CD4-positive, CD25-positive, alpha-beta regulatory T cell (primary cell): Measurements from ENCODE around the gene SLC45A2. TPM values are rescaled to one million over a fixed set of nuclear protein-coding genes. Genes with fewer than 3 reads are reported as not detected.
"Not testable (repeated sequence)": the region's sequence is repeated elsewhere in the genome, so short reads cannot be mapped to it uniquely, and the experiment has no call there.

ENCODE experiments used
- ATAC-seq, 2 donors: fragments of 150-1000 bp; cut with Tn5 transposase; one replicate each; pipeline ENCODE4 v1.10.0; 2021; ENCODE audit warnings: low read depth in 2 of 2, moderate number of reproducible peaks in 2 of 2, moderate library complexity in 1 of 2
- DNase-seq, 3 donors: peaks; one replicate each; pipeline versions ENCODE4 v3.0.0 to v3.0.0-alpha.2; 2012 to 2022; ENCODE audit warnings: mixed read lengths in 1 of 3
- H3K27ac ChIP-seq: one replicate; pipeline ENCODE4 v1.7.0; 2013; ENCODE audit warnings: mild to moderate bottlenecking, low read length; ENCODE audit not compliant: insufficient read depth, poor library complexity, severe bottlenecking
- H3K27me3 ChIP-seq: one replicate; pipeline ENCODE4 v1.7.0; 2013; ENCODE audit warnings: low read length; ENCODE audit not compliant: control insufficient read depth, insufficient read depth
- H3K36me3 ChIP-seq: one replicate; pipeline ENCODE4 v1.7.0; 2013; ENCODE audit warnings: mild to moderate bottlenecking, low read length, moderate library complexity; ENCODE audit not compliant: control insufficient read depth, insufficient read depth
- H3K4me1 ChIP-seq: 2 replicates; pipeline ENCODE4 v1.7.0; 2013; ENCODE audit warnings: mild to moderate bottlenecking, low read length; ENCODE audit not compliant: insufficient read depth, control insufficient read depth, poor library complexity, severe bottlenecking
- H3K4me3 ChIP-seq: one replicate; pipeline ENCODE4 v1.7.0; 2013; ENCODE audit warnings: low read depth, mild to moderate bottlenecking, low read length, moderate library complexity
- H3K9me3 ChIP-seq, 2 experiments: 1 replicate in 1 of 2; 2 replicates in 1 of 2; pipeline ENCODE4 v1.7.0; 2013; ENCODE audit warnings: low read length in 2 of 2, mild to moderate bottlenecking in 1 of 2, moderate library complexity in 1 of 2; ENCODE audit not compliant: control insufficient read depth in 2 of 2
- H3K27ac Mint-ChIP-seq, 3 donors: one replicate each; pipeline ENCODE4 v1.8.0; 2020 to 2022; ENCODE audit warnings: mild to moderate bottlenecking in 3 of 3, mixed read lengths in 3 of 3, moderate library complexity in 2 of 3
- H3K27me3 Mint-ChIP-seq: one replicate; pipeline ENCODE4 v1.8.0; 2022; ENCODE audit warnings: mild to moderate bottlenecking, mixed read lengths
- H3K36me3 Mint-ChIP-seq: one replicate; pipeline ENCODE4 v1.8.0; 2020; ENCODE audit warnings: mixed read lengths
- H3K4me1 Mint-ChIP-seq, 4 donors: one replicate each; pipeline ENCODE4 v1.8.0; 2020 to 2022; ENCODE audit warnings: mixed read lengths in 4 of 4, mild to moderate bottlenecking in 1 of 4
- H3K4me3 Mint-ChIP-seq, 4 donors: one replicate each; pipeline ENCODE4 v1.8.0; 2020 to 2022; ENCODE audit warnings: mild to moderate bottlenecking in 4 of 4, mixed read lengths in 4 of 4, moderate library complexity in 3 of 4
- H3K9me3 Mint-ChIP-seq, 7 donors: one replicate each; pipeline ENCODE4 v1.8.0; 2020 to 2022; ENCODE audit warnings: mixed read lengths in 7 of 7, mild to moderate bottlenecking in 3 of 7, moderate library complexity in 2 of 7
- polyA plus RNA-seq, 4 donors: library from polyadenylated mRNA; unstranded; fragments of 300-500 nt; fragmentation: Illumina TruSeq; gene quantifications; one replicate each; pipeline ENCODE4 v1.2.3, GENCODE V29; 2021
- total RNA-seq: library from RNA; stranded (reverse); gene quantifications from one replicate; pipeline ENCODE4 v1.2.3, GENCODE V29; 2022

The SLC45A2 gene
- total and polyA plus RNA-seq, 5 donors from 2014 or later: not detected

DNA sequence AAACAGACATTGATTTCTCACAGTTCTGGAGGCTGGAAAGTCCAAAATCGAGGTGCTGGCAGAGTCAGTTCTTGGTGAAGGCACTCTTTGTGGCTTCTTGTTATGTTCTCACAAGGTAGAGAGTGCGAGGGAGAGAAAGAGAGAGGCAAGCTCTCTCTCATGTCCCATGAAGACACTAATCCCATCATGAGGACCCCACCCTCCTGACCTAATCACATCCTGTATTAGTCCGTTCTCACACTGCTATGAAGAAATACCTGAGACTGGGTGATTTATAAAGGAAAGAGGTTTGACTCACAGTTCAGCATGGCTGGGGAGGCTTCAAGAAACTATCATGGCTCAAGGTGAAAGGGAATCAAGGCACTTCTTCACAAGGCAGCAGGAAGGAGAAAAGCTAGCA lies 29.1 kb upstream of the SLC45A2 start:
- Histone ChIP-seq H3K4me3 (no peak overlapping the region), H3K27ac (no peak overlapping the region), H3K36me3 (no peaks in the 10 kb centered on the region), H3K4me1 (peaks cover 7% of the 10 kb centered on the region), H3K27me3 (no peaks in the 10 kb centered on the region), H3K9me3 (no peaks in the 10 kb centered on the region)
- DNase-seq (no peak), ATAC-seq (no peak)
- Mint-ChIP-seq H3K27ac (no peak overlapping the region), H3K36me3 (no peaks in the 10 kb centered on the region), H3K4me1 (peaks cover 6 to 9% (median 7%) of the 10 kb centered on the region in 4 donors), H3K9me3 (no peaks in the 10 kb centered on the region), H3K4me3 (no peak overlapping the region), H3K27me3 (no peaks in the 10 kb centered on the region)

DNA sequence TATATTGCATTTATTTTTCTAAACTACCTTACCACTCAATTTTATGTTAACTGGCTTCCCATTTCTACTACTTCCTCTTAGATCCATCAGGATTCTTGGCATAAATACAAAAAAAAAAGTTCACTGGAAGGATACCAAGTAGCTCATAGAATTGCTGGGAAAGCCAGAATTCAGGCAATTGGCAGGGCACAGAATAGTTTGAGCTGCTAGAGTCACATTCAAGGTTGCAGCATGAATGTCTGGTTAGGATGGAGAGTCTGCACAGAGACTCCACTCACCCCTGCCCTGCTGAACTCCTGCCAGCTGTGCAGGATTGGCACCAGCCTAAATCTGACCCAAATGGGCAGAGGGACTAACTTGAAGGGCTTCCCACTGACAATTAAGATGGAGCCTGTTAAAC lies 28.3 kb upstream of the SLC45A2 start:
- H3K27me3 ChIP-seq: no peaks in the 10 kb centered on the region
- no peak for ATAC-seq
- Mint-ChIP-seq H3K27me3 (no peaks in the 10 kb centered on the region), H3K4me1 (peaks cover 6 to 13% (median 11%) of the 10 kb centered on the region in 4 donors), H3K27ac (no peak overlapping the region), H3K9me3 (no peaks in the 10 kb centered on the region), H3K36me3 (no peaks in the 10 kb centered on the region), H3K4me3 (no peak overlapping the region)
- DNase-seq: no peak
- H3K9me3 ChIP-seq: no peaks in the 10 kb centered on the region
- no peak overlapping the region for H3K27ac ChIP-seq
- no peaks in the 10 kb centered on the region for H3K36me3 ChIP-seq
- H3K4me1 ChIP-seq: peaks cover 12% of the 10 kb centered on the region
- no peak overlapping the region for H3K4me3 ChIP-seq

DNA sequence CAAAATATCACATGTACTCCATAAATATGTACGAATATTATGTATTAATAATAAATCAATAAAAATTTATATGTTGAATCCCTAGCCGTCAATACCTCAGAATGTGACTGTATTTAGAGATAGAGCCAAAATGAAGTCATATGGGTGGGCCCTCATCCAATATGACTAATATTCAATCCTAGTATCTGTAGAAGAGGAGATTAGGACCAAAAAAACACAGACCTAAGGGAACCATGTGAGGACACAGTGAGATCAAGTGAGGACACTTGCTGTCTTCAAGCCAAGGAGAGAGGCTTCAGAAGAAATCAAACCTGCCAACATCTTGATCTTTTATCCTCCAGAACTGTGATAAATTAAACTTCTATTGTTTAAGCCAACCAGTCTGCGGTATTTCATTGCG lies 27.0 kb upstream of the SLC45A2 start:
- H3K27ac Mint-ChIP-seq: no peak overlapping the region
- peaks cover 13 to 21% (median 17%) of the 10 kb centered on the region in 4 donors for H3K4me1 Mint-ChIP-seq
- H3K4me1 ChIP-seq: peaks cover 20% of the 10 kb centered on the region
- H3K27ac ChIP-seq: no peak overlapping the region
- H3K36me3 Mint-ChIP-seq: no peaks in the 10 kb centered on the region
- no peaks in the 10 kb centered on the region for H3K36me3 ChIP-seq
- no peak overlapping the region for H3K4me3 Mint-ChIP-seq
- no peaks in the 10 kb centered on the region for H3K9me3 ChIP-seq
- no peaks in the 10 kb centered on the region for H3K9me3 Mint-ChIP-seq
- no peak overlapping the region for H3K4me3 ChIP-seq
- DNase-seq (no peak), ATAC-seq (no peak)
- H3K27me3 ChIP-seq: no peaks in the 10 kb centered on the region
- no peaks in the 10 kb centered on the region for H3K27me3 Mint-ChIP-seq

DNA sequence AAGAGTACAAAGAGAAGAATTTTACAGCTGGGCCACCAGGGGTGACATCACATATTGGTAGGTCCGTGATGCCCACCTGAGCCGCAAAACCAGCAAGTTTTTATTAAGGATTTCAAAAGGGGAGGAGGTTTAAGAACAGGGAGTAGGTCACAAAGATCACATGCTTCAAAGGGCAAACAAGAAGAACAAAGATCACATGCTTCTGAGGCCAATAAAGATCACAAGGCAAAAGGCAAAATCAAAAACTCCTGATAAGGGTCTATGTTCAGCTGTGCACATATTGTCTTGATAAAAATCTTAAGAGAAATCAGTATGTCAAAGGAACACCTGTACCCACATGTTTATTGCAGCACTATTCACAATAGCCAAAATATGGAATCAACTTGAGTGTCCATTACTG lies 25.7 kb upstream of the SLC45A2 start:
- Mint-ChIP-seq H3K4me1 (peaks cover 16 to 27% (median 19%) of the 10 kb centered on the region in 4 donors), H3K27ac (peak overlapping the region in 1 of 3 donors; percentile 35), H3K4me3 (peak overlapping the region in 2 of 4 donors; percentile 68 to 96)
- not testable (repeated sequence) for ATAC-seq, H3K9me3 Mint-ChIP-seq, H3K27ac ChIP-seq, H3K4me3 ChIP-seq, H3K36me3 Mint-ChIP-seq, H3K27me3 ChIP-seq, H3K36me3 ChIP-seq, H3K27me3 Mint-ChIP-seq, DNase-seq, H3K9me3 ChIP-seq
- peaks cover 20% of the 10 kb centered on the region for H3K4me1 ChIP-seq

DNA sequence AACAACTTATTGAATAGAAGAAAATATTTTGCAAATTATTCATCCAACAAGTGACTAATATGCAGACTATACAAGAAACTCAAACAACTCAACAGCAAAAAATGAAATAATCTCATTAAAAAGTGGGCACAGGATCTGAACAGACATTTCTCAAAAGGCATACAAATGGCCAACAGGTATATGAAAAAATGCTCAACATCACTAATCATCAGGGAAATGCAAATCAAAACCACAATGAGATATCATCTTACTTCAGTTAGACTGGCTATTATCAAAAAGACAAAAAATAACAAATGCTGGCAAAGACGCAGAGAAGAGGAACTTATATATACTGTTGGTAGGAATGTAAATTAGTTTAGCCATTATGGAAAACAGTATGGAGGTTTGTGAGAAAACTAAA lies 25.1 kb upstream of the SLC45A2 start:
- DNase-seq (no peak), ATAC-seq (no peak)
- Histone ChIP-seq H3K9me3 (no peaks in the 10 kb centered on the region), H3K4me3 (no peak overlapping the region), H3K27ac (no peak overlapping the region), H3K36me3 (no peaks in the 10 kb centered on the region), H3K4me1 (peaks cover 20% of the 10 kb centered on the region), H3K27me3 (no peaks in the 10 kb centered on the region)
- Mint-ChIP-seq H3K27me3 (no peaks in the 10 kb centered on the region), H3K27ac (no peak overlapping the region), H3K4me3 (peak overlapping the region in 1 of 4 donors; percentile 96), H3K36me3 (no peaks in the 10 kb centered on the region), H3K9me3 (no peaks in the 10 kb centered on the region), H3K4me1 (peaks cover 16 to 27% (median 20%) of the 10 kb centered on the region in 4 donors)

DNA sequence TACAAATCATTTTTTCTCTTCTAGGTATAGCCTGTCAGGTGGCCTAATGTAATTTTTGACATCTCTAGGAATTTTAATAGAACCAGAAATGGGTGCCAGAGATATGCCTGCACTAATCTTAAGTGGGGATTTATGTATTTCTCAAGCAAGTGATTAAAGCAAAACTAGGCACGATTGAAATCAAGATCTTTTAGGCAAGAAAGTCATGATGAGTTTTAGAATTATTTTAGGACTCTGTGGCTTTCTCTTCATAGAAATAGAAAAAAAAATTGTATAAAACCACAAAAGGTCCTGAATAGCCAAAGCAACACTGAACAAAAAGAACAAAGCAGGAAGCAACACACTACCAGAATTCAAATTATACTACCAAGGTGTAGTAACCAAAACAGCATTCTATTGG lies 24.3 kb upstream of the SLC45A2 start:
- peaks cover under 1% of the 10 kb centered on the region for H3K36me3 ChIP-seq
- peaks cover 3% of the 10 kb centered on the region for H3K36me3 Mint-ChIP-seq
- no peaks in the 10 kb centered on the region for H3K9me3 ChIP-seq
- peak overlapping the region; percentile 88 for H3K27ac ChIP-seq
- peak overlapping the region; percentile 95 for H3K4me3 ChIP-seq
- no peaks in the 10 kb centered on the region for H3K9me3 Mint-ChIP-seq
- no peaks in the 10 kb centered on the region for H3K27me3 Mint-ChIP-seq
- peak in 1 of 3 donors; percentile 13 for DNase-seq
- H3K27me3 ChIP-seq: no peaks in the 10 kb centered on the region
- H3K4me3 Mint-ChIP-seq: peak overlapping the region; percentile 96 to 98 (median 96)
- H3K4me1 Mint-ChIP-seq: peaks cover 17 to 27% (median 20%) of the 10 kb centered on the region in 4 donors
- no peak for ATAC-seq
- peaks cover 20% of the 10 kb centered on the region for H3K4me1 ChIP-seq
- H3K27ac Mint-ChIP-seq: peak overlapping the region; percentile 88 to 97 (median 89)

DNA sequence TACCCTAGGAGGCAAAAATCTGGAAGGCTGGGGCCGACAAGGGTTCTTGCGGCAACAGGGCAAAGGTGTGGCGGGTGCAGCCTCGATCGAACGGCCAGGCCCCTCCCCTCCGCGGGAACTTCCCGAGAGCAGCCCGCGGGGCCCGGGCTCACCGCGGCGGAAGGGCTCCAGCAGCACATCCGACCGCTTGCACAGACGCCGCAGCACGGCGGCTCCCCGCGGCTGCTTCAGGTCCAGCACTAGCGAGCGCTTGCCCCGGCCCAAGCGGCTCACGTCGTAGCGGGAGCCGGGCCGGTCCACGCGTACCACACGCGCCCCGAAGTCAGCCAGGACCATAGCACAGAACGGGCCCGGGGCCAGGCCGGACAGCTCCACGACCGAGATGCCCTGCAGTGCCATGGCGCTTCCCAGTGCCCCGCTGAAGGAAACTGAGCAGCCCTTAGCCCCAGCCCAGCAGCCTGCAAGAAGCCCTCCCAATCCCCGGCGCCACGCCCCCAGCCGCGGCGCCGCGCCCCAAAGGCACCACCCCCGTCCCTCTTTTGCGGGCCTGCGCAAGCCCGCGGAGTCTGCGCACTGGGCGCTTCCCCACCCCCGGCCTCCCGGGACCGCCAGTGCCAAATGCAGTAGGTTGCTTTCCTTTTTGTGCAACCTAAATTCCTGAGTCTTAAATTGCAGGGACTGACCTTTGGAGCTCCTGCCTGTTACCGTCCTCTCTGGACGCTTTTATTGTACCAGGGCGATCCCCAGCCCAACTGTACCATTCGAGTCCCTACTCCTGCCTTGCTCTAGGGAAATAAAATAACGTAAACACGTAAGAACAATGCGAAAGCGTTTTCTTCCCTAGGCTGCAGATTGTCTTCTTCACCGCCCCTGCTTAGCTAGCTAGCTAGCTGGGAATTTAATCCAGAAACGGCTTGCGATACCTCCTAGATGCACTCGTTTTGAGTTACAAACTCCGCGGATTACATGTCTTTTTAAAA lies 23.4 kb upstream of the SLC45A2 start, which contains the start of gene AMACR:
AMACR (minus strand) TSS at position 430 of the 980 bp plus-strand sequence; CDS start at position 399, 31 bp downstream.
- Histone ChIP-seq H3K27me3 (no peaks in the 10 kb centered on the region), H3K36me3 (peaks cover 7% of the 10 kb centered on the region), H3K4me3 (peak within 1 kb of the TSS; percentile 95), H3K4me1 (peaks cover 20% of the 10 kb centered on the region), H3K9me3 (no peaks in the 10 kb centered on the region), H3K27ac (peak within 1 kb of the TSS; percentile 88)
- DNase-seq (peak; percentile 73 to 90 (median 87)), ATAC-seq (peak; percentile 80 to 93)
- Mint-ChIP-seq H3K27ac (peak within 1 kb of the TSS; percentile 88 to 97 (median 89)), H3K4me3 (peak within 1 kb of the TSS; percentile 96 to 98 (median 96)), H3K36me3 (peaks cover 8% of the 10 kb centered on the region), H3K4me1 (peaks cover 17 to 27% (median 20%) of the 10 kb centered on the region in 4 donors), H3K27me3 (no peaks in the 10 kb centered on the region), H3K9me3 (no peaks in the 10 kb centered on the region)
